ENCODE measurements around the gene RNF114.

- TF ChIP-seq POLR2A (IDR thresholded peaks at IDR 0.05): no peak
- no peak for TF ChIP-seq CTCF (IDR thresholded peaks at IDR 0.05)
Observed at GRCh38 chr20:49948809-49949507, 12.8 kb downstream of the RNF114 start.

Measured in thyroid gland (tissue), 4 donors.